GM06990 (cell line): ENCODE results near the gene UBIAD1.

Experiments
- DNase-seq: peaks from one replicate; pipeline ENCODE4 v3.0.0-alpha.2; 2011; ENCODE audit not compliant: insufficient read length; ENCODE audit errors: extremely low read depth
- H3K27me3 ChIP-seq: replicated peaks from 2 replicates; pipeline ENCODE4 v1.6.0; 2011; ENCODE audit warnings: low read length; ENCODE audit not compliant: control insufficient read depth, insufficient read depth
- H3K36me3 ChIP-seq: 2 replicates; pipeline ENCODE4 v1.5.1; 2011; ENCODE audit warnings: low read length; ENCODE audit not compliant: control insufficient read depth, insufficient read depth
- H3K4me3 ChIP-seq: replicated peaks from 2 replicates; pipeline ENCODE4 v1.5.1; 2011; ENCODE audit warnings: low read depth, mild to moderate bottlenecking, control low read depth, low read length
- CTCF ChIP-seq: IDR thresholded peaks from 2 replicates; pipeline ENCODE4 v1.5.1; 2011; ENCODE audit warnings: low read length, control low read depth, mild to moderate bottlenecking, inconsistent platforms; ENCODE audit not compliant: insufficient read depth, poor library complexity, severe bottlenecking

The UBIAD1 gene

GRCh38 chr1:11283151-11283550 lies 10.2 kb downstream of the UBIAD1 start:
- Histone ChIP-seq H3K4me3 (no peak overlapping the region), H3K36me3 (peaks cover 12% of the 10 kb centered on the region), H3K27me3 (no peaks in the 10 kb centered on the region)
- DNase-seq = no peak
- TF ChIP-seq CTCF = no peak

- no peaks in the 10 kb centered on the region for H3K27me3 ChIP-seq
- DNase-seq = no peak
These were observed 11.8 kb downstream of the UBIAD1 start for GRCh38 chr1:11284784-11285183.

GRCh38 chr1:11285883-11286734 lies 13.1 kb downstream of the UBIAD1 start:
- Histone ChIP-seq H3K36me3 (peaks cover 14% of the 10 kb centered on the region), H3K4me3 (no peak overlapping the region), H3K27me3 (no peaks in the 10 kb centered on the region)
- no peak for DNase-seq
- TF ChIP-seq CTCF = no peak

More at GRCh38 chr1:11284784-11285183, 11.8 kb downstream of the UBIAD1 start:
- no peak overlapping the region for H3K4me3 ChIP-seq
- peaks cover 12% of the 10 kb centered on the region for H3K36me3 ChIP-seq
- no peak for TF ChIP-seq CTCF

GRCh38 chr1:11286735-11287410 lies 13.9 kb downstream of the UBIAD1 start:
- H3K4me3 ChIP-seq = no peak overlapping the region
- no peaks in the 10 kb centered on the region for H3K27me3 ChIP-seq
- DNase-seq = no peak
- H3K36me3 ChIP-seq = peaks cover 14% of the 10 kb centered on the region
- TF ChIP-seq CTCF = no peak

GRCh38 chr1:11289064-11289463 lies 16.1 kb downstream of the UBIAD1 start:
- Histone ChIP-seq H3K27me3 (no peaks in the 10 kb centered on the region), H3K36me3 (peaks cover 12% of the 10 kb centered on the region), H3K4me3 (no peak overlapping the region)
- no peak for TF ChIP-seq CTCF
- no peak for DNase-seq
